BJ (cell line): Measurements from ENCODE around the gene INKA2. TPM values are rescaled to one million over a fixed set of nuclear protein-coding genes. Genes with fewer than 3 reads are reported as not detected.

Experiments
- CTCF ChIA-PET: fragments of 350-600 bp; formaldehyde crosslinking; extraction: SDS; loops from one replicate; lab custom pipeline; 2021; ENCODE audit warnings: antibody characterized with exemption, inconsistent platforms; lab: Yijun Ruan, JAX
- POLR2A ChIA-PET: fragments of 300-600 bp; sonication (Branson Sonifier 250); formaldehyde crosslinking; extraction: SDS; loops from one replicate; lab custom pipeline; 2021; ENCODE audit warnings: antibody characterized with exemption; lab: Charles Lee
- DNase-seq: peaks from one replicate; pipeline ENCODE4 v3.0.0-alpha.2; 2011; ENCODE audit warnings: low read depth
- H3K27me3 ChIP-seq: 2 replicates; pipeline ENCODE4 v1.6.0; 2011; ENCODE audit warnings: low read length; ENCODE audit not compliant: control insufficient read depth, insufficient read depth
- H3K36me3 ChIP-seq: 2 replicates; pipeline ENCODE4 v1.5.1; 2011; ENCODE audit warnings: low read length; ENCODE audit not compliant: control insufficient read depth, insufficient read depth
- H3K4me3 ChIP-seq: 2 replicates; pipeline ENCODE4 v1.5.1; 2011; ENCODE audit warnings: low read depth, mild to moderate bottlenecking, control low read depth, low read length
- CTCF ChIP-seq: IDR thresholded peaks from 2 replicates; pipeline ENCODE4 v1.5.1; 2011; ENCODE audit warnings: low read depth, mild to moderate bottlenecking, control low read depth, inconsistent platforms, low read length, moderate library complexity; ENCODE audit not compliant: insufficient read depth
- polyA plus RNA-seq: library from polyadenylated mRNA; depleted of rRNA; stranded (reverse); fragments of >200 nt; gene quantifications from 2 replicates; pipeline ENCODE4 v1.2.3, GENCODE V29; 2011

INKA2 gene
- polyA plus RNA-seq, 1 experiment = 2.3 TPM

GRCh38 chr1:111705841-111706240 is 33.4 kb downstream of the INKA2 start:
- ChIA-PET POLR2A (no interaction called here), CTCF (interaction anchor here (1.4 kb wide), 1 partner anchor 198 kb away, joined by 3 read pairs; no protein-coding TSS in a partner anchor)
- Histone ChIP-seq H3K36me3 (peaks cover 2% of the 10 kb centered on the region; the same call in 1 of the 2 replicates), H3K4me3 (no peak overlapping the region), H3K27me3 (no peaks in the 10 kb centered on the region)
- DNase-seq = no peak
- TF ChIP-seq CTCF = no peak

GRCh38 chr1:111704776-111705175 is 34.4 kb downstream of the INKA2 start:
- Histone ChIP-seq H3K4me3 (no peak overlapping the region), H3K27me3 (no peaks in the 10 kb centered on the region), H3K36me3 (peaks cover 4% of the 10 kb centered on the region)
- ChIA-PET CTCF (interaction anchor here (1.2 to 1.4 kb wide), 3 partner anchors 10 to 197 kb away, joined by 3 to 4 read pairs (median 3); no protein-coding TSS in a partner anchor), POLR2A (no interaction called here)
- no peak for TF ChIP-seq CTCF
- DNase-seq = no peak

GRCh38 chr1:111704240-111704639 is 35.0 kb downstream of the INKA2 start:
- Histone ChIP-seq H3K4me3 (no peak overlapping the region), H3K27me3 (no peaks in the 10 kb centered on the region), H3K36me3 (peaks cover 4% of the 10 kb centered on the region)
- DNase-seq = no peak
- ChIA-PET POLR2A (no interaction called here), CTCF (interaction anchor here (0.6 to 1.4 kb wide), 5 partner anchors 10 to 230 kb away, joined by 3 to 4 read pairs (median 3); no protein-coding TSS in a partner anchor)
- TF ChIP-seq CTCF = no peak

GRCh38 chr1:111702504-111703050 is 36.6 kb downstream of the INKA2 start:
- CTCF ChIA-PET = interaction anchor here (0.5 to 2.2 kb wide), 7 partner anchors 11 to 222 kb away, joined by 3 to 6 read pairs (median 3); no protein-coding TSS in a partner anchor
- no peak for DNase-seq
- TF ChIP-seq CTCF = no peak
- Histone ChIP-seq H3K27me3 (no peaks in the 10 kb centered on the region), H3K4me3 (no peak overlapping the region), H3K36me3 (peaks cover 6% of the 10 kb centered on the region)
- POLR2A ChIA-PET = interaction anchor here (0.6 kb wide), 1 partner anchor 23 kb away, joined by 5 read pairs; no protein-coding TSS in a partner anchor

- Histone ChIP-seq H3K36me3 (peaks cover 6% of the 10 kb centered on the region), H3K27me3 (no peaks in the 10 kb centered on the region), H3K4me3 (no peak overlapping the region)
- no peak for TF ChIP-seq CTCF
- POLR2A ChIA-PET = no interaction called here
- DNase-seq = no peak
- CTCF ChIA-PET = interaction anchor here (1.2 kb wide), 1 partner anchor 15 kb away, joined by 4 read pairs; no protein-coding TSS in a partner anchor
Measured at GRCh38 chr1:111699268-111699667, 39.9 kb downstream of the INKA2 start.
